ENCODE measurements around the gene CMSS1.

The CMSS1 gene

GRCh38 chr3:100189444-100189964 is 371.8 kb downstream of the CMSS1 start:
- no peak for TF ChIP-seq CTCF (conservative IDR thresholded peaks at IDR 0.05; ENCODE audit: control insufficient read depth, insufficient read depth, low read depth, low read length)

GRCh38 chr3:100195375-100195774 is 377.7 kb downstream of the CMSS1 start:
- DNase-seq (ENCODE audit: low read depth) = no peak
- H3K4me3 ChIP-seq (ENCODE audit: control insufficient read depth, low read depth, low read length) = no peak overlapping the region
- TF ChIP-seq CTCF (conservative IDR thresholded peaks at IDR 0.05; ENCODE audit: control insufficient read depth, insufficient read depth, low read depth, low read length) = no peak

More at GRCh38 chr3:100189444-100189964, 371.8 kb downstream of the CMSS1 start:
- DNase-seq (ENCODE audit: low read depth) = no peak
- no peak overlapping the region for H3K4me3 ChIP-seq (ENCODE audit: control insufficient read depth, low read depth, low read length)

GRCh38 chr3:100197876-100198275 is 380.2 kb downstream of the CMSS1 start:
- DNase-seq (ENCODE audit: low read depth) = no peak
- no peak for TF ChIP-seq CTCF (conservative IDR thresholded peaks at IDR 0.05; ENCODE audit: control insufficient read depth, insufficient read depth, low read depth, low read length)
- H3K4me3 ChIP-seq (ENCODE audit: control insufficient read depth, low read depth, low read length) = no peak overlapping the region

GRCh38 chr3:100198579-100199269 is 381.1 kb downstream of the CMSS1 start:
- no peak for TF ChIP-seq CTCF (conservative IDR thresholded peaks at IDR 0.05; ENCODE audit: control insufficient read depth, insufficient read depth, low read depth, low read length)
- no peak for DNase-seq (ENCODE audit: low read depth)
- H3K4me3 ChIP-seq (ENCODE audit: control insufficient read depth, low read depth, low read length) = no peak overlapping the region

GRCh38 chr3:100205171-100205570 is 387.5 kb downstream of the CMSS1 start:
- no peak for TF ChIP-seq CTCF (conservative IDR thresholded peaks at IDR 0.05; ENCODE audit: control insufficient read depth, insufficient read depth, low read depth, low read length)
- no peak for DNase-seq (ENCODE audit: low read depth)
- no peak overlapping the region for H3K4me3 ChIP-seq (ENCODE audit: control insufficient read depth, low read depth, low read length)

- TF ChIP-seq CTCF (conservative IDR thresholded peaks at IDR 0.05; ENCODE audit: control insufficient read depth, insufficient read depth, low read depth, low read length) = no peak
- no peak for DNase-seq (ENCODE audit: low read depth)
These were observed 389.0 kb downstream of the CMSS1 start for GRCh38 chr3:100206687-100207086.

More at GRCh38 chr3:100206687-100207086, 389.0 kb downstream of the CMSS1 start:
- no peak overlapping the region for H3K4me3 ChIP-seq (ENCODE audit: control insufficient read depth, low read depth, low read length)
